GM06990 (cell line): ENCODE measurements around the gene RAB8A.

ENCODE experiments used
- DNase-seq: peaks from one replicate; pipeline ENCODE4 v3.0.0-alpha.2; 2011; ENCODE audit not compliant: insufficient read length; ENCODE audit errors: extremely low read depth
- H3K27me3 ChIP-seq: replicated peaks from 2 replicates; pipeline ENCODE4 v1.6.0; 2011; ENCODE audit warnings: low read length; ENCODE audit not compliant: control insufficient read depth, insufficient read depth
- H3K36me3 ChIP-seq: 2 replicates; pipeline ENCODE4 v1.5.1; 2011; ENCODE audit warnings: low read length; ENCODE audit not compliant: control insufficient read depth, insufficient read depth
- H3K4me3 ChIP-seq: replicated peaks from 2 replicates; pipeline ENCODE4 v1.5.1; 2011; ENCODE audit warnings: low read depth, mild to moderate bottlenecking, control low read depth, low read length
- TF ChIP-seq, protein P1 (sequence below): IDR thresholded peaks from 2 replicates; pipeline ENCODE4 v1.5.1; 2011; ENCODE audit warnings: low read length, control low read depth, mild to moderate bottlenecking, inconsistent platforms; ENCODE audit not compliant: insufficient read depth, poor library complexity, severe bottlenecking

RAB8A gene

DNA sequence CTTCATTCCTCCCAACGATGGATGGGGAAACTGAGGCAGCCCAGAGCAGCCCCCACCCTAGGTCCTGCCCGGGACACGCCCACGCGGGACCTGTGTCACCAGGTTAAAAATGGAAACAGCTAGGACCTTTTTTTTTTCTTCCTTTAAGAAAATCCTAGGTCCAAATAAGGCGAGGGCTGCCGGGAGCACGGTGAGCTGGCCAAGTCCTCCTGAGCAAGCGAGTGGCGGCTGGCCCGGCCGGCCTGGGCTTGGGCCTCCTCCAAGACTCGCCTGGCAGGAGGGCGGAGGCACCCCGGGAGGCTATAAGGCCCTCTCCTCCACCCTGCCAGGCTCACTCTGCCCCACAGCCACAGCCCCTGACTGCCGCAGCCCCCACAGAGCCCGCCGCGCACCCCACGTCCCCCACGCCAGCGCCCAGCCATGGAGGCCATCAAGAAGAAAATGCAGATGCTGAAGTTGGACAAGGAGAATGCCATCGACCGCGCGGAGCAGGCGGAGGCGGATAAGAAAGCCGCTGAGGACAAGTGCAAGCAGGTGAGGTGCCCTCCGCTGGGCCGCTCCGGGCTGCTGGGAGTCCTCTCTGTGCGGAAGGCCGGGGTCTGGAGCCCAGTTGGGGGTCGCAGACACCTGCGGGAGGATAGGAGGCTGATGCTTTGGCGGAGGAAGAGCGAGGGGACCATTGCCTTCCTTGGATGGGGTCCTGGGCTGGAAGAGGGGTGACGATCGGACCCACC is 44.3 kb upstream of the RAB8A start:
- TF ChIP-seq, protein P1, sequence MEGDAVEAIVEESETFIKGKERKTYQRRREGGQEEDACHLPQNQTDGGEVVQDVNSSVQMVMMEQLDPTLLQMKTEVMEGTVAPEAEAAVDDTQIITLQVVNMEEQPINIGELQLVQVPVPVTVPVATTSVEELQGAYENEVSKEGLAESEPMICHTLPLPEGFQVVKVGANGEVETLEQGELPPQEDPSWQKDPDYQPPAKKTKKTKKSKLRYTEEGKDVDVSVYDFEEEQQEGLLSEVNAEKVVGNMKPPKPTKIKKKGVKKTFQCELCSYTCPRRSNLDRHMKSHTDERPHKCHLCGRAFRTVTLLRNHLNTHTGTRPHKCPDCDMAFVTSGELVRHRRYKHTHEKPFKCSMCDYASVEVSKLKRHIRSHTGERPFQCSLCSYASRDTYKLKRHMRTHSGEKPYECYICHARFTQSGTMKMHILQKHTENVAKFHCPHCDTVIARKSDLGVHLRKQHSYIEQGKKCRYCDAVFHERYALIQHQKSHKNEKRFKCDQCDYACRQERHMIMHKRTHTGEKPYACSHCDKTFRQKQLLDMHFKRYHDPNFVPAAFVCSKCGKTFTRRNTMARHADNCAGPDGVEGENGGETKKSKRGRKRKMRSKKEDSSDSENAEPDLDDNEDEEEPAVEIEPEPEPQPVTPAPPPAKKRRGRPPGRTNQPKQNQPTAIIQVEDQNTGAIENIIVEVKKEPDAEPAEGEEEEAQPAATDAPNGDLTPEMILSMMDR: no peak
- Histone ChIP-seq H3K4me3 (no peak overlapping the region), H3K27me3 (no peaks in the 10 kb centered on the region), H3K36me3 (no peaks in the 10 kb centered on the region)
- no peak for DNase-seq

DNA sequence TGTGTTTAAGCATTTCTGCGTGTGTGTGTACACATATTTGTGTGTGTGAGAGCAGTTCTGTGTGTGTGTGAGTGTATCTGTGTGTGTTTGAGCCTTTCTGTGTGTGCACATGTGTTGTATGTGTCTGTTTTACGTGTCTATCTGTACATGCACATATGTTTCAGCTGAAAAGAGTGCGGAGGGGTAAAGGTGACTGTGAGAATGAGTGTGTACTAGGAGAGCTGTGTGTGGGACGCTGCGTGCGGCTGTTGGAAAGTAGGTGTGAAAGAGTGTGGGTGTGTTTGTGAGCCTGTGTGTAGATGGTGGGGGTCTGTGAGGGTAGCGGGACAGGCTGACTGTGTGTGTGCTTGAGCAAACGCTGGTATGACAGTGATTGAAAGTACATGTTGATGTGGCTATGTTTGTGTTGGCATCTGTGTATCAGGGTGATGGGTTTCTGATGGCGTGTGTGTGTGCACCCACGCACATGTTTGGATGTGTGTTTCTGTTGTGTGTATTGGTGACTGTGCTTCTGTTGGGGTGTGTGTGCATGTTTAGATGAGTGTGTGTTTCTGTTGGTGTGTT is 42.9 kb upstream of the RAB8A start:
- TF ChIP-seq, protein P1: no peak

DNA sequence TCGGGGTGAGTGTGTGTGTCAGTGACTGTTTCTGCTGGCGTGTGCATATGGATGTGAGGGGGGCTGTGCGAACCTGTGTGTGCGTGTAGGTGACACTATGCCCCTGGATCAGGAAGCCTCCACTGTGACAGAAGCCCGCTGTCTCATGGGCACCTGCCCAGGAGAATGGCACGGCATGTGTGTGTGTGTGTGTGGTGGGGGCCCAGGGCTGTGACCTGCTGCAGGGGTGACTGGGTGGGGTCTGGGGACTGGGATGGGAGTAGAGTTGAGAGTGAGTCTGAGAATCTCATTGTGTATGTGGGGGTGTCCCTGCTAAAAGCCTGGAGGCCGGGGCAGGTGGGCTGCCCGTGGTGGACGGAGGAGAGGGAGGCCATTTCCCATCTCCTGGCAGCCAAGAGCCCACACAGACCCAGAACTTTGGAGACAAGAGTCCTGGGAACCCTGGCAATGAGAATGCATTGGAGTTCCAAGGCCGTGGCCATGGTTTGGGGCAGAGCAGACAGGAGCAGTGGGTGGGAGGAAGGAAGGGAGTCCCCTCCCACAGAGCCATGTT is 41.8 kb upstream of the RAB8A start:
- no peak for DNase-seq
- Histone ChIP-seq H3K36me3 (no peaks in the 10 kb centered on the region), H3K4me3 (no peak overlapping the region), H3K27me3 (no peaks in the 10 kb centered on the region)
- TF ChIP-seq, protein P1: no peak

More for the DNA sequence above, 42.9 kb upstream of the RAB8A start:
- no peak for DNase-seq
- Histone ChIP-seq H3K4me3 (no peak overlapping the region), H3K36me3 (no peaks in the 10 kb centered on the region), H3K27me3 (no peaks in the 10 kb centered on the region)

DNA sequence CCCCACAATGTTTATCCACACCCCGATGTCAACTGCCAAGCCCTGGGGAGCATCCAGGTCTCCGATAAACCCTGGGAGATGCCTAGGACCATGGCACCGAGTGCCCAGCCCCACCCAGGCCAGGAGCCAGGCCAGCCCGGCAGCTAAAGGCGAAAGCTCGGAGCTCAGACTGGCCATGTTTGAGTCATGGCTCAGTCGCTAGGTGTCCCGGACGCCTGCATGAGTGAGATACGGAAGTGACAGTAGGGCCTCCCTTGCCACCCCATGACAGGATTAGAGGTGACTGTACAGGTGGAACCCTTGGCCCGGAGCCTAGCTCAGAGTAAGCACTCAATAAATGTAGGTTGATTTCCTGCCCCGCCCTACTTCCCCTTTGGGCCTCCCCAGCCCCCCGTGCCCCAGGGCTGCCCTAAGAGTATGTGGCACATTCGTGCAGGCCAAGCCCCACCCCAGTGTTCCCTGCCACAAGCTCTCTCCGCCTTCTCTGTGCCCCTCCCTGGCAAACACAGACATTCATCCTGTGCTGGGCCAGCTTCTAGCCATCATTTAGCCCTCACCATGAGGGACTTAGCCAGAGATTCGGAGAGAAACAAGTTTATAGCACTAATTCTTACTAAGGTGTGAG is 41.2 kb upstream of the RAB8A start:
- DNase-seq: peak; percentile 81
- Histone ChIP-seq H3K36me3 (no peaks in the 10 kb centered on the region), H3K4me3 (no peak overlapping the region), H3K27me3 (no peaks in the 10 kb centered on the region)
- TF ChIP-seq, protein P1: no peak

DNA sequence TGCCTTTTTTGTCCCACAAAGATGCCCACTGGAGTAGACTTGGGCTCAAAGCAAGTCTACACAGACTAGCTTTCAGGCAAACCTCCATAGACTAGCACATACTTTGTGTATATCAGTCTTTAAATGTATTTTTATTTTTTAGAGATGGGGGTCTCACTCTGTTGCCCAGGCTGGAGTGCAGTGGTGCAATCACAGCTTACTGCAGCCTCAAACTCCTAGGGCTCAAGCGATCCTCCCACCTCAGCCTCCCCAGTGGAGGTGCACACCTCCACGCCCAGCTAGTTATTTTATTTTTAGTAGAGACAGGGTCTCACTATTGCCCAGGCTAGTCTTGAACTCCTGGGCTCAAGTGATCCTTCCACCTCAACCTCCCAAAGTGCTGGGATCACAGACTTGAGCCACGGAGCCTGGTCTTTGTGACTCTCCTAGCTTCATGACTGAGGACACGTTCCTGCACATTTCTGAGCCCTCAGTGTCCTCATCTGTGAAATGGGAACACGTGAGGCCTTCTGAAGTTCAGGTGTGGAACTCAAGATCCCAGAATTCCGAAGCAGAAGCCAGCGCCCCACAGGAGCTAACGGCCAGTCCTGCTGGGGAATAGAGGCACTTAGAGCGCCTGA is 40.5 kb upstream of the RAB8A start:
- TF ChIP-seq, protein P1: no peak

More for the DNA sequence above, 40.5 kb upstream of the RAB8A start:
- Histone ChIP-seq H3K27me3 (no peaks in the 10 kb centered on the region), H3K4me3 (no peak overlapping the region), H3K36me3 (no peaks in the 10 kb centered on the region)
- no peak for DNase-seq
